Tibial nerve (tissue), 4 donors: ENCODE results near the gene DOK3. TPM values are rescaled to one million over a fixed set of nuclear protein-coding genes. Genes with fewer than 3 reads are reported as not detected.

Experiments used
- DNase-seq, 2 donors: peaks; one replicate each; pipeline ENCODE4 v3.0.0-alpha.2; 2019; ENCODE audit warnings: low spot score in 2 of 2
- H3K27ac ChIP-seq, 4 donors: fragments of 200-600 bp; sonication (generic) in 3 of 4; one replicate each; pipeline ENCODE4 v1.5.1; 2017 to 2019; ENCODE audit warnings: mild to moderate bottlenecking in 1 of 4
- H3K27me3 ChIP-seq, 2 donors: fragments of 200-600 bp; sonication (generic) in 1 of 2; one replicate each; pipeline versions ENCODE4 v1.5.1 to v1.6.0; 2017 to 2019
- H3K36me3 ChIP-seq, 3 donors: fragments of 200-600 bp; sonication (generic); one replicate each; pipeline ENCODE4 v1.5.1; 2018 to 2019
- H3K4me1 ChIP-seq, 4 donors: fragments of 200-600 bp; sonication (generic) in 3 of 4; one replicate each; pipeline ENCODE4 v1.5.1; 2017 to 2019
- H3K4me3 ChIP-seq, 4 donors: fragments of 200-600 bp; sonication (generic) in 3 of 4; one replicate each; pipeline ENCODE4 v1.5.1; 2017 to 2019; ENCODE audit warnings: mild to moderate bottlenecking in 1 of 4, moderate library complexity in 1 of 4
- H3K9me3 ChIP-seq, 4 donors: fragments of 200-600 bp; sonication (generic) in 3 of 4; one replicate each; pipeline ENCODE4 v1.5.1; 2017 to 2019
- CTCF ChIP-seq, 5 experiments: fragments of 200-600 bp in 3 of 5; fragments of 450-650 bp in 2 of 5; sonication (generic) in 3 of 5; IDR thresholded peaks; one replicate each; pipeline ENCODE4 v1.5.1; 2016 to 2019; ENCODE audit warnings: antibody characterized with exemption in 5 of 5, mild to moderate bottlenecking in 3 of 5, moderate library complexity in 2 of 5
- EP300 ChIP-seq, 2 donors: sonication (generic); formaldehyde crosslinking; IDR thresholded peaks; one replicate each; pipeline ENCODE4 v1.6.1; 2017; ENCODE audit warnings: antibody characterized with exemption in 2 of 2, mild to moderate bottlenecking in 1 of 2
- POLR2A ChIP-seq, 2 donors: fragments of 450-650 bp; IDR thresholded peaks; one replicate each; pipeline ENCODE4 v1.6.1; 2017; ENCODE audit warnings: antibody characterized with exemption in 2 of 2, mild to moderate bottlenecking in 2 of 2, moderate library complexity in 2 of 2
- WGBS, 2 donors: methylation state at CpG; one replicate each; pipeline ENCODE4 v1.1.5; 2018; 5-methylcytosine and 5-hydroxymethylcytosine counted together
- total RNA-seq, 4 donors: library from RNA; depleted of rRNA; stranded (reverse); fragments of >200 nt; gene quantifications; one replicate each; pipeline ENCODE4 v1.1.0, GENCODE V29; 2016

DOK3 gene
- total RNA-seq, 4 donors from 2014 or later: 7.8 to 20.1 (median 11.5) TPM

GRCh38 chr5:177468329-177468684, 41.3 kb downstream of the DOK3 start:
- Histone ChIP-seq H3K4me3 (no peak overlapping the region), H3K27me3 (no peaks in the 10 kb centered on the region), H3K27ac (peak overlapping the region in 1 of 4 donors; percentile 97), H3K36me3 (peaks cover 0 to 50% (median 4%) of the 10 kb centered on the region in 3 donors), H3K4me1 (peaks cover 0 to 44% (median 23%) of the 10 kb centered on the region in 4 donors), H3K9me3 (peaks cover 0 to 6% (median 0%) of the 10 kb centered on the region in 4 donors)
- DNase-seq: no peak
- TF ChIP-seq EP300 (IDR thresholded peaks at IDR 0.05) (no peak), POLR2A (IDR thresholded peaks at IDR 0.05) (no peak)
- 85 to 94% methylated on average over 2 of the region's 2 CpGs for WGBS, 2 donors

- H3K36me3 ChIP-seq: peaks cover 0 to 57% (median 4%) of the 10 kb centered on the region in 3 donors
- no peak overlapping the region for H3K4me3 ChIP-seq
- peaks cover 0 to 40% (median 20%) of the 10 kb centered on the region in 4 donors for H3K4me1 ChIP-seq
- WGBS, 2 donors: 95 to 96% methylated on average over 30 of the region's 31 CpGs
- no peaks in the 10 kb centered on the region for H3K27me3 ChIP-seq
- H3K9me3 ChIP-seq: peaks cover 0 to 6% (median 0%) of the 10 kb centered on the region in 4 donors
- DNase-seq: no peak
- TF ChIP-seq EP300 (IDR thresholded peaks at IDR 0.05) (no peak), POLR2A (IDR thresholded peaks at IDR 0.05) (no peak), CTCF (IDR thresholded peaks at IDR 0.05) (no peak)
- H3K27ac ChIP-seq: no peak overlapping the region
Observed at GRCh38 chr5:177467436-177467835, 42.2 kb downstream of the DOK3 start.

- TF ChIP-seq EP300 (IDR thresholded peaks at IDR 0.05) (no peak), CTCF (IDR thresholded peaks at IDR 0.05) (no peak), POLR2A (IDR thresholded peaks at IDR 0.05) (no peak)
- DNase-seq: no peak
- Histone ChIP-seq H3K4me1 (peaks cover 0 to 39% (median 14%) of the 10 kb centered on the region in 4 donors), H3K27ac (no peak overlapping the region), H3K36me3 (peaks cover 0 to 63% (median 4%) of the 10 kb centered on the region in 3 donors), H3K4me3 (no peak overlapping the region), H3K27me3 (no peaks in the 10 kb centered on the region), H3K9me3 (peaks cover 0 to 6% (median 0%) of the 10 kb centered on the region in 4 donors)
- WGBS, 2 donors: 91 to 97% methylated on average over 25 of the region's 25 CpGs
Observed at GRCh38 chr5:177466861-177467260, 42.8 kb downstream of the DOK3 start.

- peaks cover 0 to 77% (median 4%) of the 10 kb centered on the region in 3 donors for H3K36me3 ChIP-seq
Observed at GRCh38 chr5:177465044-177465443, 44.6 kb downstream of the DOK3 start.

GRCh38 chr5:177462021-177462670, 47.5 kb downstream of the DOK3 start:
- Histone ChIP-seq H3K4me1 (peaks cover 0 to 8% (median under 1%) of the 10 kb centered on the region in 4 donors), H3K4me3 (no peak overlapping the region), H3K36me3 (peaks cover 0 to 87% (median 4%) of the 10 kb centered on the region in 3 donors), H3K27me3 (no peaks in the 10 kb centered on the region), H3K9me3 (peaks cover 0 to 6% (median 0%) of the 10 kb centered on the region in 4 donors), H3K27ac (peak overlapping the region in 2 of 4 donors; percentile 18 to 28)
- WGBS, 2 donors: 80 to 81% methylated on average over 24 to 27 of the region's 27 CpGs
- DNase-seq: no peak
- TF ChIP-seq CTCF (IDR thresholded peaks at IDR 0.05) (no peak), EP300 (IDR thresholded peaks at IDR 0.05) (no peak), POLR2A (IDR thresholded peaks at IDR 0.05) (no peak)

More at GRCh38 chr5:177465044-177465443, 44.6 kb downstream of the DOK3 start:
- TF ChIP-seq EP300 (IDR thresholded peaks at IDR 0.05) (no peak), POLR2A (IDR thresholded peaks at IDR 0.05) (no peak), CTCF (IDR thresholded peaks at IDR 0.05) (no peak)
- H3K27ac ChIP-seq: no peak overlapping the region
- no peaks in the 10 kb centered on the region for H3K27me3 ChIP-seq
- DNase-seq: no peak
- 87 to 99% methylated on average over 11 of the region's 11 CpGs for WGBS, 2 donors
- peaks cover 0 to 6% (median 0%) of the 10 kb centered on the region in 4 donors for H3K9me3 ChIP-seq
- peaks cover 0 to 20% (median 6%) of the 10 kb centered on the region in 4 donors for H3K4me1 ChIP-seq
- no peak overlapping the region for H3K4me3 ChIP-seq
